ENCODE results near the gene USP36. TPM values are rescaled to one million over a fixed set of nuclear protein-coding genes. Genes with fewer than 3 reads are reported as not detected.

USP36 gene
- total RNA-seq, 1 donor from 2014 or later: 71.2 TPM

DNA sequence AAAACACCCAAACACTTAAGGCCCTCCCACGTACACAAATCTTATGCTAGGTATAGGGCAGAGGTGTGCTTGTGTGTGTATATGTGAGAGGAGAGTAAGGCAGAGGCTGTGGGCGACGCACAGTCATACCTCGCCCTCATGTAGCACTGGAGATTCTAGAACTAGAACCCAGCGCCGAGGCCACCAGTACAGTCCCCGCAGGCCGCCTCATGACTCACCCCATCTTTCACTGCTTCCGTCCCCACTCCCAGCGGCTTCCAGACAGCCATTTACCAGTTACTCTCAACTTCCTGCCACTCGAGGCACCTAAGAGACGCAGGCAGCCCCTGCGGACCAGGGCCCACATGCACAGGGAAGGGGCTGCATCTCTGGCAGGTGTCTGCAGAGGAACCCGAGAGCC is 35.3 kb downstream of the USP36 start:
- Histone ChIP-seq H3K9me3 (no peaks in the 10 kb centered on the region), H3K4me3 (no peak overlapping the region), H3K4me1 (peaks cover 9% of the 10 kb centered on the region), H3K27me3 (no peaks in the 10 kb centered on the region), H3K36me3 (peaks cover 0 to 64% of the 10 kb centered on the region in 2 donors), H3K27ac (peak overlapping the region; percentile 51)
- intact Hi-C loops (cut with DNase I): no loop called here
- no peak for DNase-seq (ENCODE audit: extremely low spot score in 2 of 2)
- TF ChIP-seq POLR2A (IDR thresholded peaks at IDR 0.05) (no peak), CTCF (IDR thresholded peaks at IDR 0.05) (no peak), POLR2AphosphoS5 (IDR thresholded peaks at IDR 0.05; ENCODE audit: insufficient read depth in 1 of 2, low read depth in 1 of 2) (no peak)

GRCh38 chr17:78804777-78805176 is 35.8 kb downstream of the USP36 start:
- Histone ChIP-seq H3K9me3 (no peaks in the 10 kb centered on the region), H3K4me3 (no peak overlapping the region), H3K4me1 (peaks cover 9% of the 10 kb centered on the region), H3K27ac (peak overlapping the region; percentile 51), H3K36me3 (peaks cover 0 to 59% of the 10 kb centered on the region in 2 donors), H3K27me3 (no peaks in the 10 kb centered on the region)
- TF ChIP-seq POLR2A (IDR thresholded peaks at IDR 0.05) (no peak), POLR2AphosphoS5 (IDR thresholded peaks at IDR 0.05; ENCODE audit: insufficient read depth in 1 of 2, low read depth in 1 of 2) (peak in 1 of 2 donors; percentile 80)
- intact Hi-C loops (cut with DNase I): no loop called here
- no peak for DNase-seq (ENCODE audit: extremely low spot score in 2 of 2)

GRCh38 chr17:78803186-78803845 is 37.3 kb downstream of the USP36 start:
- Histone ChIP-seq H3K4me3 (no peak overlapping the region), H3K9me3 (no peaks in the 10 kb centered on the region), H3K36me3 (peaks cover 0 to 62% of the 10 kb centered on the region in 2 donors), H3K27me3 (no peaks in the 10 kb centered on the region), H3K27ac (peak overlapping the region; percentile 11), H3K4me1 (peaks cover 9% of the 10 kb centered on the region)
- intact Hi-C loops (cut with DNase I): no loop called here
- TF ChIP-seq CTCF (IDR thresholded peaks at IDR 0.05) (no peak), POLR2A (IDR thresholded peaks at IDR 0.05) (no peak), POLR2AphosphoS5 (IDR thresholded peaks at IDR 0.05; ENCODE audit: insufficient read depth in 1 of 2, low read depth in 1 of 2) (peak in 1 of 2 donors; percentile 17)
- DNase-seq (ENCODE audit: extremely low spot score in 2 of 2): no peak

GRCh38 chr17:78802459-78802858 is 38.2 kb downstream of the USP36 start:
- Histone ChIP-seq H3K27ac (no peak overlapping the region), H3K4me3 (no peak overlapping the region), H3K36me3 (peaks cover 0 to 67% of the 10 kb centered on the region in 2 donors), H3K27me3 (no peaks in the 10 kb centered on the region), H3K4me1 (peaks cover 9% of the 10 kb centered on the region), H3K9me3 (no peaks in the 10 kb centered on the region)
- intact Hi-C loops (cut with DNase I): no loop called here
- no peak for DNase-seq (ENCODE audit: extremely low spot score in 2 of 2)
- TF ChIP-seq POLR2A (IDR thresholded peaks at IDR 0.05) (no peak), POLR2AphosphoS5 (IDR thresholded peaks at IDR 0.05; ENCODE audit: insufficient read depth in 1 of 2, low read depth in 1 of 2) (no peak), CTCF (IDR thresholded peaks at IDR 0.05) (no peak)

DNA sequence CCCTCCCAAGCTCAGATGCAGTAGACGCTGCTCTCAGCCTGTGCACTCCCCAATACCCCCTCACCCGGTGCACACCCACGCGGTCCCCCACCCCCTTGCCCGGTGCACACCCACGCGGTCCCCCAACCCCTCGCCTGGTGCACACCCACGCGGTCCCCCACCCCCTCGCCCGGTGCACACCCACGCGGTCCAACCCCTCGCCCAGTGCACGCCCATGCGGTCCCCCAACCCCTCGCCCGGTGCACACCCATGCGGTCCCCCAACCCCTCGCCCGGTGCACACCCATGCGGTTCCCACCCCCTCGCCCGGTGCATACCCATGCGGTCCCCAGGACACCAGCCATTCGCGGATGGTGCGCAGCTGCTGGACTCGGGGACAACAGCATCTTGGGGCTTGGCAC is 38.6 kb downstream of the USP36 start:
- Histone ChIP-seq H3K36me3 (peaks cover 0 to 67% of the 10 kb centered on the region in 2 donors), H3K4me3 (no peak overlapping the region), H3K27me3 (no peaks in the 10 kb centered on the region), H3K9me3 (no peaks in the 10 kb centered on the region), H3K27ac (no peak overlapping the region), H3K4me1 (peaks cover 9% of the 10 kb centered on the region)
- intact Hi-C loops (cut with DNase I): no loop called here
- TF ChIP-seq POLR2A (IDR thresholded peaks at IDR 0.05): no peak
- no peak for TF ChIP-seq CTCF (IDR thresholded peaks at IDR 0.05)
- no peak for TF ChIP-seq POLR2AphosphoS5 (IDR thresholded peaks at IDR 0.05; ENCODE audit: insufficient read depth in 1 of 2, low read depth in 1 of 2)
- no peak for DNase-seq (ENCODE audit: extremely low spot score in 2 of 2)

All from vagina (tissue), 2 donors.